ENCODE results near the gene LTBP1. TPM values are rescaled to one million over a fixed set of nuclear protein-coding genes. Genes with fewer than 3 reads are reported as not detected.

The LTBP1 gene
- total RNA-seq, 2 experiments from 2014 or later, result 0.10 to 0.14 TPM

DNA sequence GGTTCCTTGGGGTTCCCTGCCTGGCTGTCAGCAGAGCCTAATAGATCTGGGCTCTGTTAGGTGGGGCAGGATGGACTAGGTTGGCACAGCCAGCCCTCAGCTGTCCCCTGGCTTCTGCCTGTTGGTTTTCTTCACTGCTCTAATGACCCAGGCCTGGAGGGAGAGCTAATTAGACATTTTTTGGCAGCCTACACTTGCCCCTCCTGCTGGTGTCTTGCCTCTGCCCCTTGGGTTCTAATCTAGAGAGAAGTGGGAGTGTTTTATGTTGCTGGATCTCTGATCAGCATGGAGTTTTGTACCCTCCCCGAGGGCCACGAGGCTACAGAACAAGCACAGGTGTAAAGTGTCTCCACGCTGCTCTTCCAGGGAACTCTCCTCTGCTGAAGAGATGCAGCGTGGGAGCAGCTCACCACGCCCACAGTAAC, 330.3 kb downstream of the LTBP1 start:
- Mint-ChIP-seq H3K27me3 (ENCODE audit: low read depth) (peaks cover 4% of the 10 kb centered on the region), H3K27ac (no peak overlapping the region), H3K4me3 (no peak overlapping the region), H3K4me1 (ENCODE audit: low read depth) (no peaks in the 10 kb centered on the region), H3K36me3 (ENCODE audit: low read depth) (no peaks in the 10 kb centered on the region), H3K9me3 (no peaks in the 10 kb centered on the region)
- DNase-seq, result no peak
- intact Hi-C loops (cut with micrococcal nuclease), result no loop called here
- CTCF ChIA-PET, result no interaction called here

DNA sequence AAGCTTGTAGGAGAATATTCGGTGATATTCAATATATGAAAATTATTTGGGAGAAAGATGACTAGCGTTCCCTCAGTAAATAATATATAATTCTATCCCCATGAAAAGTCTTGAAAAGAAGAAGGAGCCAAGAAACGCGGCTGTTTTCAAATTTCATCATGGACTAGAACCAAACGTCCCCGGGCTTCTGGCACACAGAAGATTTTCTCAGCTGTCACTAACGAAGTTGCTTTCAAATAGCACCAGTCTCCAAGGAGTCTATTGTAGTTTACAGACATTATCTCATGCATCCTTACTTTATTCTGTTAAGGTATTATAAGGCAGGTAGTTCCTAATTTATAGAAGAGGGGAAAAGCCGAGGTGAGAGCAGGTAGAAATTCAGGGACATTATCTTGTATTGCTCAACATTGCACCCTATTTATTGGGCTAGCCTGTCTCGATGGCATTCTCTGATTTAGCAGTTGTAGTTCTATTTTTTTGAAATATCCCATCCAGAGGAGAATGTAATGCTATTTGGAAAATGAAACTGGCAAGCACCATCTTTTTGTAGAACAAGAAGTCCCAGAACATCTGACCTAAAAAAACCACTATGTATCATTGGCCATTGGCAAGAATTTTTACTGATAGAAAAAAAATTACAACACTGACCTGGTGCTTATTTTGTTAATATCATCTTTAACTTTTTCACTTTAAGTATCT, 331.6 kb downstream of the LTBP1 start:
- H3K4me1 Mint-ChIP-seq (ENCODE audit: low read depth), result no peaks in the 10 kb centered on the region
- intact Hi-C loops (cut with micrococcal nuclease), result no loop called here
- H3K4me3 Mint-ChIP-seq, result no peak overlapping the region
- H3K27ac Mint-ChIP-seq, result no peak overlapping the region
- no peaks in the 10 kb centered on the region for H3K9me3 Mint-ChIP-seq
- no peaks in the 10 kb centered on the region for H3K36me3 Mint-ChIP-seq (ENCODE audit: low read depth)
- DNase-seq, result no peak
- CTCF ChIA-PET, result no interaction called here
- peaks cover 2% of the 10 kb centered on the region for H3K27me3 Mint-ChIP-seq (ENCODE audit: low read depth)

DNA sequence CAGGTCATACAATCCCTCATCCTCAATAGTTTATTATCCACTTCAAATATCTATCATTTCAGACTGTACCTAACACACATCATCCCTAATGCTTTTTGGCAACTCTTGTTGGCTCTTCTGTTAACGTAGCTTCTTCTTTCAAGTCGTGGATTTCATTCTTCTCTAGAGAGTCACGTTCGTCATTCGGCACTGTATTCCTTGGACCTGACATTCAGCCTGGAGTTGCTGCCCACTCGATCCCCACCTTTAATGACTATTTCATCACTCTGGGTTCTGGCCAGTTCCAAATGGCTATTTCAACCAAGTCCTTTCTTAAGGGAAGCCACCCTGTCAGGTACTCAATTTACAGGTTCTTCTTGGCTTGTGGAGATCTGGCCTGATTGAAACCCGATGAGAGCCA, 337.5 kb downstream of the LTBP1 start:
- Mint-ChIP-seq H3K4me1 (ENCODE audit: low read depth) (no peaks in the 10 kb centered on the region), H3K9me3 (no peaks in the 10 kb centered on the region), H3K27ac (no peak overlapping the region), H3K27me3 (ENCODE audit: low read depth) (peaks cover 8% of the 10 kb centered on the region), H3K36me3 (ENCODE audit: low read depth) (no peaks in the 10 kb centered on the region), H3K4me3 (no peak overlapping the region)
- CTCF ChIA-PET, result no interaction called here
- intact Hi-C loops (cut with micrococcal nuclease), result no loop called here
- DNase-seq, result no peak

DNA sequence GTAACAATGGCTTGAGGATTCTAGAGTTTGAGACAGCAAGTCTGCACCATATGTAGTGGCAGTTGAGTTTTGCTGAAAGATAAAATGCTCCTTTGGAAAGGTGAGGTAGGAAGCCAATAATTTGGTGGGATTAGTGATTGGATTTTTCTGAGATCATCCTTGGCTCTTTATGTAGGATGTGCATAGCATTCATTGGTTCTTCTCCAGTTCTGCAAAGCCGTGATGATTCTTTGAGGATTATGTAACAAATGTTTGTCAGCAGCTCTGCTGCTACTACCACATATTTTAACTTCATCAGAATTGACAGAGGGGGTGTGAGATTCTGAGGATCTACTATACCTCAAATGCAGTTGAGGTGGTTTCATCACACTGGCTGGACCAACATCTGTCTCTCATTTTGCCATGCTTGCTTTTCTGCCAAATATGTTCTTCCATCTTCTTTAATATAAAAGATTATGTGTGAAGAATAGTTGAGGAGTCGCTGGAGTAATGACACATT, 340.8 kb downstream of the LTBP1 start:
- CTCF ChIA-PET, result interaction anchor here (0.6 kb wide), 1 partner anchor 21 kb away, joined by 3 read pairs; no protein-coding TSS in a partner anchor
- Mint-ChIP-seq H3K36me3 (ENCODE audit: low read depth) (no peaks in the 10 kb centered on the region), H3K27me3 (ENCODE audit: low read depth) (peaks cover 6% of the 10 kb centered on the region)

DNA sequence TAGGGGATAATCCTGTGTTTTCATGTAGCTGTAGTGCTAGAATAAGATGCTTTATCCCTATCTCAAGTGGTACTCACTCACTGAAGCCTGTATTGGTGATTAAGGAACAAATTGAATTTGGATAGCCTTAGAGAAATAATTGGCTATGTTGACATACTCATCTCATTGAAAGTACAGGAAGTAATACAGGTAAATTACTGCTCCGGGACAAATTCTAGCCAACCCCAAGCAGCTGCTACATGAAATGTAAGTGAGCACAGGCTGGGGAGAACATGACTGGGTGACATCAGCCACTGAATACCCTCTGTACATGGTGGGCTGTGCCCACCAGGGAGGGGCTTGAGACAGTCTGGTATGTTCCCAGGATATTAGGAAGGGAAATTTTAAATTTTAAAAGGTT, 341.3 kb downstream of the LTBP1 start:
- CTCF ChIA-PET, result interaction anchor here (0.6 kb wide), 1 partner anchor 21 kb away, joined by 3 read pairs; no protein-coding TSS in a partner anchor
- Mint-ChIP-seq H3K4me3 (no peak overlapping the region), H3K27ac (no peak overlapping the region), H3K9me3 (no peaks in the 10 kb centered on the region), H3K27me3 (ENCODE audit: low read depth) (peaks cover 6% of the 10 kb centered on the region), H3K36me3 (ENCODE audit: low read depth) (no peaks in the 10 kb centered on the region), H3K4me1 (ENCODE audit: low read depth) (no peaks in the 10 kb centered on the region)
- intact Hi-C loops (cut with micrococcal nuclease), result no loop called here
- no peak for DNase-seq

More for the DNA sequence above, 340.8 kb downstream of the LTBP1 start:
- Mint-ChIP-seq H3K27ac (no peak overlapping the region), H3K9me3 (no peaks in the 10 kb centered on the region), H3K4me3 (no peak overlapping the region), H3K4me1 (ENCODE audit: low read depth) (no peaks in the 10 kb centered on the region)
- no peak for DNase-seq
- intact Hi-C loops (cut with micrococcal nuclease), result no loop called here

DNA sequence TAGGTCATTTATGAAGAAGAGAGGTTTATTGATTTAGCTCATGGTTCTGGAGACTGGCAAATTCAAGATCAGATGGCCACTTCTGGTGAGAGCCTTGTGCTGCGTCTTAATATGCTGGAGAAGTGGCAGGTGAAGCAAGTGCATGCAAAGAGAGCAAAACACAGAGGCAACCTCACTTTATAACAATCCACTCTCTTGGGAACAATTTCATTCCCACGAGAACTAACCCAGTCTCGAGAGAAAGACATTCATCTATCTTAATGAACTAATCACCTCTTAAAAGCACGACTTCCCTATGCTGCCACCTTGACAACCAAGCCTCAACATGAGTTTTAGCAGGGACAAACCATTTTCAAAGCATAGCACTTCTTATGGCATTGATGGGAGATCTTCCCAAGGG, 343.2 kb downstream of the LTBP1 start:
- Mint-ChIP-seq H3K27ac (no peak overlapping the region), H3K36me3 (ENCODE audit: low read depth) (no peaks in the 10 kb centered on the region), H3K9me3 (no peaks in the 10 kb centered on the region), H3K4me1 (ENCODE audit: low read depth) (no peaks in the 10 kb centered on the region), H3K27me3 (ENCODE audit: low read depth) (peaks cover 2% of the 10 kb centered on the region), H3K4me3 (no peak overlapping the region)
- no peak for DNase-seq
- intact Hi-C loops (cut with micrococcal nuclease), result no loop called here
- CTCF ChIA-PET, result no interaction called here

DNA sequence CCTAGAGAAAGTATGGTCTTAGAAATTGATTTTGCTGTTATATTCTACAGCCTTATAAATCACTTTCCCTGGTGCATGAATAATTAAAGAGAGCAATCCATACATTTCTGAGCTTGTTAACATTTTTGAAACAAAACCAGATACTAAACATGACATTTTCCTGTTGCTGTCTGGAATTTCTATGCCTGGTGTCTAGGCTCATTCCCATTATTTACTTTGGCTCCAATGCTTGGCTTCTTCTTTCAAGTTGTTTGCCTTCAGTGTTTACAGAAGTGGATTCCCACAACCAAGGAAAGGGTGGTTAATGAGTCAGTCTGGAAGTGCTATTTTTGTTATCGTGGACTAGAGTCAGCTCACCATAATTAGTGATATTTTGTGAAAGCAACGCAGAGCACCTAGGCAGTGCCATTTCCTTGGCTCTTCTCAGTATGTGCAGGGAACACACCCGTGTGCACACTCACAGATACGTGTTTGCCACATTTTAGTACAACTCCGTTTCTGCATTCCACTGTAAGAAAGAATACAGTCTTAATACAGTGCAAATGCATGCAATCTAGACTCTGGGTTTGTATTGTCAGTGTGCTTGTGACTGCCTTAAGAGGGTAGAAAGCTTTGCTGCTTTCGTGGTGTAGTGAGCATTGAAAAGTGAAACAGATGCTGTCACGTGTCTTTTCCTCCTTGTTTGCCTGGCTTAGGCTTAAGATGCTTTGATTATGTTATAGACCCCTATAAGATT, 344.7 kb downstream of the LTBP1 start:
- Mint-ChIP-seq H3K4me3 (no peak overlapping the region), H3K36me3 (ENCODE audit: low read depth) (no peaks in the 10 kb centered on the region), H3K9me3 (no peaks in the 10 kb centered on the region), H3K4me1 (ENCODE audit: low read depth) (no peaks in the 10 kb centered on the region), H3K27me3 (ENCODE audit: low read depth) (peaks cover 2% of the 10 kb centered on the region), H3K27ac (no peak overlapping the region)
- no peak for DNase-seq
- intact Hi-C loops (cut with micrococcal nuclease), result no loop called here
- CTCF ChIA-PET, result no interaction called here

DNA sequence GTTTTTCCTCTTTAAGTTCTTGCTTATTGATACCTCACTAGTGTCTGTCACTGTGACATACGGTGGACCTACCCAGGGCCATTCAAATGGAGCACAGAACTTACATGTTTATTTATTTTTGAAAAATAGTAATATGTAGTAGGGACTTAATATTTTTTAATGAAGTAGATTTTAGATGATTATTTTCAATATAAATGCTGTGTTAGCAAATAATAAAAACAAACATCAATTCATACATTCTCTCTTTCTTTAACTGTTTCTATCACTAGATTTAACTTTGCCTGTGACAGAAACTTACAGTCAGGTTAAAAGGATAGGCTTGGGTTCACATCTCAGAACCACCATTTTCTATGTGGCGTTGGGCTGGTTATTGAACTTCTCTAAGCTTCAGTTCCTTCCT, 345.3 kb downstream of the LTBP1 start:
- no peak overlapping the region for H3K27ac Mint-ChIP-seq
- H3K9me3 Mint-ChIP-seq, result no peaks in the 10 kb centered on the region
- H3K4me1 Mint-ChIP-seq (ENCODE audit: low read depth), result no peaks in the 10 kb centered on the region
- peaks cover 2% of the 10 kb centered on the region for H3K27me3 Mint-ChIP-seq (ENCODE audit: low read depth)
- intact Hi-C loops (cut with micrococcal nuclease), result no loop called here
- CTCF ChIA-PET, result no interaction called here
- DNase-seq, result no peak
- H3K36me3 Mint-ChIP-seq (ENCODE audit: low read depth), result no peaks in the 10 kb centered on the region
- no peak overlapping the region for H3K4me3 Mint-ChIP-seq

DNA sequence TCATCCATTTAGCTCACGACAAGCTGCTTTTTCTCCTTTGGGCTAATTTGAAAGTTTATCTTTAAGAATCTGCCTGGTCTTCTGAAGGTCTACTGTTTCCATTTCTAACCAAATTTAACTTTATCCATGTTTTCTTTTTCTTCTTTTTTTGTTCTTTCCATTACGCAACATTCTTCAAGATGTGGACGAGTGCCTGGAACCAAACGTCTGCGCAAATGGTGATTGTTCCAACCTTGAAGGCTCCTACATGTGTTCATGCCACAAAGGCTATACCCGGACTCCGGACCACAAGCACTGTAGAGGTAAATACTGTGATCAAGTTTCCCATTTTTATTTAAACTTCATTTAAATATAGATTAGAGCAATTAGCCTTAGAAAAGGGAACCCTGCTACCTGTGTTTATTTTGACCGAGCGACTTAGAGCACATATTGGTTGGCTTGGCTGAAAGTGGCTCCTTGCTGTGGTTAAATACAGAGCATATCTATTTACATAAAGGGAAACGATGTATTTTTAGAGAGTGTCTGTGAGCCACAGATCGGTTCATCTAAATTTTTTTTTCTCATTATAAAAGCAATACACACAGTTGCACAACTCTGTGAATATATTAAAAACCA, 346.3 kb downstream of the LTBP1 start:
- no peak overlapping the region for H3K4me3 Mint-ChIP-seq

DNA sequence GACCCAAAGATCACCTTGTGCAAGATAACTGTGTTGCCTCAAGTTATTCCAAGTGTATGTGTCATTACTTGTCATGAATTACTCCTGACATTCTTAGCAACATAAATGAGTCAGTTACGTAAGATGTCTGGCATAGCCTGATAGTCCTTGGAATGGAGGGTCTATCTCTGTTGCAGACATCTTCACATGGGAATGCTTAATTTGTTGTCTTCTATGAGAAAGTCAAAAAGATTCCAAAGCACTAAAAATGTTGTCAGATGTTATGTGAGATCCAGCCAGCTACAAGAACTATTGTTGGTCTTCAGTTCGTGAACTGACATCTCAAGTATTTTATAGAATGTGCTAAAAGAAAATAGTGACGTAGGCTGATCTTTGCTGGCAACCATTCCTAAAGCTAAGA, 351.5 kb downstream of the LTBP1 start:
- no peak overlapping the region for H3K4me3 Mint-ChIP-seq
- DNase-seq, result no peak
- H3K4me1 Mint-ChIP-seq (ENCODE audit: low read depth), result no peaks in the 10 kb centered on the region
- CTCF ChIA-PET, result no interaction called here
- intact Hi-C loops (cut with micrococcal nuclease), result no loop called here
- H3K27ac Mint-ChIP-seq, result no peak overlapping the region
- no peaks in the 10 kb centered on the region for H3K36me3 Mint-ChIP-seq (ENCODE audit: low read depth)
- H3K27me3 Mint-ChIP-seq (ENCODE audit: low read depth), result no peaks in the 10 kb centered on the region
- no peaks in the 10 kb centered on the region for H3K9me3 Mint-ChIP-seq

More for the DNA sequence above, 346.3 kb downstream of the LTBP1 start:
- CTCF ChIA-PET, result no interaction called here
- Mint-ChIP-seq H3K27me3 (ENCODE audit: low read depth) (no peaks in the 10 kb centered on the region), H3K9me3 (no peaks in the 10 kb centered on the region), H3K4me1 (ENCODE audit: low read depth) (no peaks in the 10 kb centered on the region), H3K36me3 (ENCODE audit: low read depth) (no peaks in the 10 kb centered on the region), H3K27ac (no peak overlapping the region)
- intact Hi-C loops (cut with micrococcal nuclease), result no loop called here
- DNase-seq, result no peak

DNA sequence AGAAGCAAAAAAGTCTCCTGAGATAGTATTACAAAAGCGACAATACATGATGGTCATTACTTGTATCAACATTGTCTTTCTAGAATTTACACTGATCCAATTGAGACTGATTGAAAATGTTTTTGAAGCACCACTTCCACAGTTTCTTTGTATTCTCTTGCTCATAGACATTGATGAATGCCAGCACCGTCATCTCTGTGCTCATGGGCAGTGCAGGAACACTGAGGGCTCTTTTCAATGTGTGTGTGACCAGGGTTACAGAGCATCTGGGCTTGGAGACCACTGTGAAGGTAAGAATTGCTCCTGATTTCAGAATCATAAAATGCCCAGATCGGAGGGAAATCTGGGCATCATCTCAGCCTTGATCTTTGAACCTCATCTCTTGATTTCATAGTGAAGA, 354.6 kb downstream of the LTBP1 start:
- H3K4me1 Mint-ChIP-seq (ENCODE audit: low read depth), result no peaks in the 10 kb centered on the region
- no peaks in the 10 kb centered on the region for H3K9me3 Mint-ChIP-seq
- DNase-seq, result no peak
- intact Hi-C loops (cut with micrococcal nuclease), result no loop called here
- no peak overlapping the region for H3K4me3 Mint-ChIP-seq
- H3K27me3 Mint-ChIP-seq (ENCODE audit: low read depth), result no peaks in the 10 kb centered on the region
- CTCF ChIA-PET, result no interaction called here
- H3K36me3 Mint-ChIP-seq (ENCODE audit: low read depth), result no peaks in the 10 kb centered on the region
- no peak overlapping the region for H3K27ac Mint-ChIP-seq

DNA sequence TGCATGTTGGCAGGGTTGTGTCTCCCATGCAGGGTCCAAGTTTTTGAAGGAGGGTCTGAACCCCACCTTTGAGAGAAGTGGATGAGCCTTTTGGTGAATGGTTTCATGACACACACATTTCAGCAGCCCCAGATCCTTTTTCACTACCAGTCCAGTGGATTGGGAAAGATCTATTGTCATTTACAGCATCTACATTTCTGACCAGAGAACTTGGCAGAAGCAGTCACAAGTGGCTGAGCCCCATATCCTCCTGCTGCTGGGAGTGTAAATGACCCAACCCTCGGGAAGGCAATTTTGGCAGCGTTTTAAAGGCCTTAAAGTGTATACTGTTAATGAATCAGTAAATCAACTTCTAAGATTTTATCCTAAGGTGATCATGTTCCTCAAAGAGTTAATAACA, 355.6 kb downstream of the LTBP1 start:
- no peak for DNase-seq
- CTCF ChIA-PET, result no interaction called here
- H3K27ac Mint-ChIP-seq, result no peak overlapping the region
- H3K4me3 Mint-ChIP-seq, result no peak overlapping the region
- H3K27me3 Mint-ChIP-seq (ENCODE audit: low read depth), result no peaks in the 10 kb centered on the region
- no peaks in the 10 kb centered on the region for H3K4me1 Mint-ChIP-seq (ENCODE audit: low read depth)
- H3K9me3 Mint-ChIP-seq, result no peaks in the 10 kb centered on the region
- H3K36me3 Mint-ChIP-seq (ENCODE audit: low read depth), result no peaks in the 10 kb centered on the region
- intact Hi-C loops (cut with micrococcal nuclease), result no loop called here

Measured in activated naive CD4-positive, alpha-beta T cell treated with anti-CD3 and anti-CD28 coated beads for 36 hours (primary cell).